ENCODE data around the gene SERINC4. TPM values are rescaled to one million over a fixed set of nuclear protein-coding genes. Genes with fewer than 3 reads are reported as not detected.
"Not testable (repeated sequence)": the region's sequence is repeated elsewhere in the genome, so short reads cannot be mapped to it uniquely, and the experiment has no call there.

SERINC4 gene
- total and polyA plus RNA-seq, 9 of the 15 experiments (the other 6 are each of a cell fraction or from before 2014, with no cell fraction given): 0.14 to 0.86 (median 0.18) TPM; not detected in 2

- H3K27ac ChIP-seq (ENCODE audit: extremely low read depth, low read depth, low read length); H3K4me3 ChIP-seq; H3K4me2 ChIP-seq (ENCODE audit: insufficient read depth, low read length); FAIRE-seq; DNase-seq (ENCODE audit: extremely low read depth in 1 of 4, low spot score in 3 of 4); ATAC-seq; H3K4me1 ChIP-seq (replicated peaks in 1 of 2; ENCODE audit: control insufficient read depth in 2 of 2, insufficient read depth in 2 of 2, low read length in 2 of 2); H2AFZ ChIP-seq (ENCODE audit: low read depth, low read length); in situ Hi-C loops (cut with MboI); intact Hi-C loops (cut with micrococcal nuclease); H3K9ac ChIP-seq (ENCODE audit: insufficient read depth in 1 of 2, low read depth in 2 of 2, low read length in 2 of 2); BruUV-seq (replicated peaks); CTCF ChIA-PET (ENCODE audit: low intra/inter-chr PET ratio); H3K27me3 ChIP-seq (ENCODE audit: control insufficient read depth in 2 of 2, insufficient read depth in 2 of 2, low read length in 2 of 2); H4K20me1 ChIP-seq (replicated peaks; ENCODE audit: control insufficient read depth, insufficient read depth, low read length); H3K9me3 ChIP-seq (replicated peaks; ENCODE audit: control insufficient read depth, insufficient read depth, low read depth, low read length); H3K9me1 ChIP-seq (ENCODE audit: control insufficient read depth, insufficient read depth, low read length): not testable (repeated sequence)
- H3K79me2 ChIP-seq (ENCODE audit: control insufficient read depth, insufficient read depth, low read length): peaks cover 56% of the 10 kb centered on the region
- POLR2A ChIA-PET: interaction anchor here (1.2 kb wide), 1 partner anchor 8 kb away, joined by 5 read pairs; the partner anchor contains the start of gene MFAP1
- H3K36me3 ChIP-seq (ENCODE audit: control insufficient read depth, insufficient read depth, low read length): peaks cover 65% of the 10 kb centered on the region; the same call in 2 of the 3 replicates
- 98% methylated on average over 4 of the region's 6 CpGs for WGBS (ENCODE audit: insufficient coverage, low coverage, missing lambda C conversion rate)
Measured at GRCh38 chr15:43832485-43832884, 32.5 kb upstream of the SERINC4 start.

GRCh38 chr15:43831519-43832052, 31.6 kb upstream of the SERINC4 start:
- intact Hi-C loops (cut with micrococcal nuclease); H3K9me1 ChIP-seq (ENCODE audit: control insufficient read depth, insufficient read depth, low read length); H4K20me1 ChIP-seq (replicated peaks; ENCODE audit: control insufficient read depth, insufficient read depth, low read length); in situ Hi-C loops (cut with MboI); H3K27ac ChIP-seq (ENCODE audit: extremely low read depth, low read depth, low read length); DNase-seq (ENCODE audit: extremely low read depth in 1 of 4, low spot score in 3 of 4); H3K4me2 ChIP-seq (ENCODE audit: insufficient read depth, low read length); BruUV-seq (replicated peaks); H3K4me1 ChIP-seq (replicated peaks in 1 of 2; ENCODE audit: control insufficient read depth in 2 of 2, insufficient read depth in 2 of 2, low read length in 2 of 2); H3K27me3 ChIP-seq (ENCODE audit: control insufficient read depth in 2 of 2, insufficient read depth in 2 of 2, low read length in 2 of 2); H2AFZ ChIP-seq (ENCODE audit: low read depth, low read length); H3K4me3 ChIP-seq; CTCF ChIA-PET (ENCODE audit: low intra/inter-chr PET ratio); H3K9ac ChIP-seq (ENCODE audit: insufficient read depth in 1 of 2, low read depth in 2 of 2, low read length in 2 of 2); FAIRE-seq; ATAC-seq; H3K9me3 ChIP-seq (replicated peaks; ENCODE audit: control insufficient read depth, insufficient read depth, low read depth, low read length): not testable (repeated sequence)
- Histone ChIP-seq H3K36me3 (ENCODE audit: control insufficient read depth, insufficient read depth, low read length) (peaks cover 56% of the 10 kb centered on the region; the same call in 2 of the 3 replicates), H3K79me2 (ENCODE audit: control insufficient read depth, insufficient read depth, low read length) (peaks cover 60% of the 10 kb centered on the region)
- WGBS (ENCODE audit: insufficient coverage, low coverage, missing lambda C conversion rate): 79% methylated on average over 12 of the region's 14 CpGs
- POLR2A ChIA-PET: interaction anchor here (0.6 to 1.3 kb wide), 5 partner anchors 11 to 45 kb away, joined by 3 to 5 read pairs (median 3); no protein-coding TSS in a partner anchor
